HG02678 (cell line): ENCODE measurements around the gene TMEM200A.

ENCODE experiments used
- ATAC-seq: cut with Tn5 transposase; IDR thresholded peaks from one replicate; pipeline ENCODE4 v1.9.1; 2021; ENCODE audit warnings: mild to moderate bottlenecking, moderate library complexity; ENCODE audit not compliant: unreplicated experiment

TMEM200A gene

DNA sequence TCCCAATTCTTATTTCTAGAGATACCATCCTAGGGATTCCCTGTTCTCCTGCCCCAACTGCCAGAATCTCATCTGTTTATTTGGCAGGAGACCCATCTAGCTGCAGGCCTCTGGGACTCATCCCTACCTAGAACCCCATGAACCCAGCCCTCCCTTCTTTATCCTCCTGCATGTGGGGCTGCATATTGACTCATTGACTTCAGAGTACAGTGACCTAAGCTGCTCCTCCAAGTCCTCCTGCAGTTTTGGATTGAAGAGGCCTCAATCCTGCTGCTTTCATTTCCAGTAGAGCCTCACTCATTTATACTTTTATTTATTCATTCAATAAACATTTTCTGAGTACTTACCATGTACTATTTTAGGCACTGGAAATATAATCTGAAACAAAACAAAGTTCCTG lies 11.6 kb downstream of the TMEM200A start:
- no peak for ATAC-seq

DNA sequence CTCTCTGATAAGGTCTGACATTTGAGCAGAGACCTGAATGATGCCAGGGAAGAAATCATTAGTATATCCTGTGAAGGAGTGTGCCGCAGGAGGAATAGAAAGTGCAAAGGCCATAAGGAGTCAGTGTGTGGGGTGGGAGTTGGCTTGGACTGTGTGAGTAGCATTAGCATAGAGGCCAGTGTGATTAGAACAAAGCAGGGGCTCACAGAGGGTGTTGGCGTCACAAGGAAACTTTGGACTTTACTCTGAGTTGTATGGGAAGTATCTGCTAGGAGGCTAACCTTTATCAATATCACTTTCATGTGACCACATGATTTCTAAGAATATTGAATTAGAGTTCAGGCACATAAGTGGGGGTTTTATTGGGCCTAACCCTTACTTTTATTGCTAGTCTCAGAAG lies 12.1 kb downstream of the TMEM200A start:
- ATAC-seq = no peak

DNA sequence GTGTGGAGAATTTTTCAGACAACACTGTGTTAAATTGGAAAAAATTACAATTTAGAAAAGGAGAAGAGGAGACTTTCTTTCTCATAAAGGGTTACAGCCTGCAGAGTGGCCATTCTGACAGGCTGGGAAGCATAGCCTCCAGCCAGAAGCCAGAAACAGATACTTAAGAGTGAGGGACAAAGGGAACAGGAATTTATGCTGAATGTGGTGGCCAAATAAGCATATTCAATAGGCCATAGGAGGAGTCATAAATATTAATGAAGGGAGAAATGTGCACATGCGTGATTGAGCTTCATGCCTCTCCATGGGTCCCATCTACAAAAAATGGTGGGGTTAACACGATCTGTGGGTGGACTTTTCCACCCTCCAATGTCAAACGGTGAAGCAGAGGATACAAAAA lies 13.4 kb downstream of the TMEM200A start:
- no peak for ATAC-seq

DNA sequence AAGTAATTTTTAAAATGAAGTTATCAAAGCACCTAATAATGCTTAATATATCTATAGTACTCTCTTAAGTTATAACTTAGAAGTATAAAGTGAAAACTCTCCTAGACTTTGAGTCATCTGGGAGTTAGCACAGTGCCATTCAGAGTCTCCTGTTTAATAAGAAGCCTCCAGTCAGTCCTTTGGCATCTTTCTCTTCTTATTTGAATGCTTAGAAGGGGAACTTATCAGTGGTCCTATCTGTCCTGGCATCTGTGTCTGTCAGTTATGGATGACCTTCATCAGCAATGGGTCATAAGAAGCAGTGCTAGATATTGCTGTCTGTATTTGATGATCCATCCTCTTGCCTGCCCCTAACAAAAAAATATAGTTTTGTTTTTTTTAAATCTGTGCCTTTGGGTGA lies 15.2 kb downstream of the TMEM200A start:
- no peak for ATAC-seq

DNA sequence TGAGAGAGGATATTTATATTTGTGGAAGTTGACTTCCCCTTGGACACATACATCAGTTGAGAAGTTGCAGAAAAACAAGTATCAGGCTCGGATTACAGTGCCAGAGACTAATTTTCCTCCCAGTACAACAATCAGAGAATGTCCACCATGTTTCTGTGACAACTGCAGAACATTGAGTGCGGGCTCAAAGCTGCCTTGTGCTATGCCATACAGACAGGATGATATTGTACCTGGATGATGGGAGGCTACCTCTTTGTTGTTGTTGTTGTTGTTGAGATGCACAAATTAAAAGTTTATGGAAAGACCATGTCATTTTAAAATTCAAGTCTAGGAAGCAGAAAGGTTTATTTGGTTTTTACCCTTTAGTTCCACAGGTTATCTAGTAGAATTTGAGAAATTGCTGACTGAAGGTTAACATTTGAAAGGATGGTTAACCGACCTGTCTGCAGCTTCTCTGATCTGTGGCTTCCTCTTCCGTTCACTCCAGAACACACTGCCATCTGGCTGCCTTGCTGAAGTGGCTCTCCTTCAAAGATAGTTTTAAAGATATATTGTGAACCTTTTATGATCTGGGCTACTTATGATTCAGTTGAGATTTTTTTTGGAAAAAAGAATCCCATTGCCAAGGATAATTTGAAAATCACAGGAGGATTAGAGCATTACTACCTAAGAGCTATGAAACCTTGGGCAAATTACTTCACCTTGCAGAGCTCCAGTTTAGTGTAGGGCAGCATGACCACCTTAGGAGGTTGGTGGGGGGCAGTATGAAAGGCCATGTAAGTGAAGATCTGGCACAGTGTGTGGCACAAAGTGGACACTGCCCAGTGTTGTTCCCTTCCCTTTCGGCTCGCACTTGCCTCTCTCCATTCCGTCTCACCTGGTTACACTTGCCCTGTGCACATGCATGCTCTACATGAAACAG lies 15.9 kb downstream of the TMEM200A start:
- ATAC-seq = peak; percentile 51

DNA sequence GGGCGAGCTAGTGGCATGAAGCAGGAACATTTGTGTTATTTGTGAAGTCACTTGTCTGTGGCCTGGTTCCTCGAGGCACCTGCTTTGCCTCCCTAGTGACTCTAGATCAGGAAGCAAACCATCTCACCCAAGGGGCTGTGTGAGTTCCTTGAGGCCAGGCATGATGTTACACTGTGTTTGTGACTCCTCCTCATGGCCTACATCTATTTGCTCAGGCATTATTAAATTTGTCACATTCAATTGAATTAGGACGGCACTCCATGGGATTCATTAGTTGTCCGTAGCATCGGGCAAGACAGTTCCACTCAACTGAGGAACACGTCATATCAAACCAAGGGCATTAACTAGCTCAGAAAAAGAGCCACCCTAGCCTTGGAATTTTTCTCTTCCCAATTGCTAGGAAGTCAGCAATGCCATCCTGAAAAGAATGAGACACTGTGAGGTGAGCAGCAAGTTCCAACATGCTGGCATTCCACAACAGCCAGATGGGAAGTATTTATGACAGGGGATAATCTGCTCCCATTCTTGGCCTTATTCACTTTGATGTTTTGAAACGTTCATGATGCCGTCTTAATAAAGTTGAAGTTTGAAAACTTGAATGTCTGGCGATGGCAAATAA lies 17.2 kb downstream of the TMEM200A start:
- ATAC-seq = no peak

DNA sequence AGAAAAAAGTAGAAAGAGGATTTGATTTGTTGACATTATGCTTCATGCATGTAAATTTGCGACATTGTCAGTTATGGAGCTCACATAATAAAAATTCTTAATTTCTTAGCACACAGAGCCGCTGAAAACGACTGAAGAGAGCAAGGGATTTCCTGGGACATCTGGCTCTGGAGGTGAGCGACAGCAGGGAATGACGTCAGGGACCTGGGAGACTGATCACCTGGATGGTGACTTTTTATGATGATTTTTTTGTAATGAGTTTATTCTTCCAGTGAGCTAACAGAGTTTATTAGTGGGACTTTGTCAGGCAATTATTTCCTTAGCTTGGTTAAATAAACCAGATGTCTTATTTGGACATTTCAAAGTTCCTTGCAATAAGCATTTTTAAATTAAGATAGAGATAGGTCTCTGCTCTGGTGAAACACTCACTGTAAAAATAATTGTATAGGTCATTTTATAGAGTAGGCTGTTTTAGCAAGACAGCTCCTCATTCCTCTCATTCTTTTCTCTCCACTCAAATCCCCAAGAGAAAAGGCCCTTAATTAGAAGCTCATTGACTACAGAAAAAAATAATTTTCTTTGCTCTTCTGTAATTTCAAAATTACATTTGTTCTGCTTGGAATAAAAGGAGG lies 19.4 kb downstream of the TMEM200A start:
- ATAC-seq = no peak

DNA sequence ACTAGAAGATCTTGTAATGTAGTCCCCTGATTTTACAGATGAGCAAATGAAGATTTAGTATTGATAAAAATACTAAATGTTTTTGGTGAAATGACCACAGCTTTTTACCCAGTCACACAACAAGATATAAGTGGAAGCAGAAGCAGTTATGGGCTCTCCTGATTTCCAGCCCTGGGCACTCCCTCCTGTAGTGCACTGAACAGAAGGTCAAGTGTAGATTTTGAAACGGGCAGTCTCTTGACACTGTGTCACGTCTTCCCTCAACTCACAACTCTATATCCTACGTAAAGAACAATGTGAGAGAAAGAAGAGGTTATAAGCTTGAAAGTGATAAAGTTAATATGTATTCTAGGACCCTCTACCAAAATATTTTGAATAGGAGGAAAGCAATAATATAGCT lies 23.3 kb downstream of the TMEM200A start:
- no peak for ATAC-seq

DNA sequence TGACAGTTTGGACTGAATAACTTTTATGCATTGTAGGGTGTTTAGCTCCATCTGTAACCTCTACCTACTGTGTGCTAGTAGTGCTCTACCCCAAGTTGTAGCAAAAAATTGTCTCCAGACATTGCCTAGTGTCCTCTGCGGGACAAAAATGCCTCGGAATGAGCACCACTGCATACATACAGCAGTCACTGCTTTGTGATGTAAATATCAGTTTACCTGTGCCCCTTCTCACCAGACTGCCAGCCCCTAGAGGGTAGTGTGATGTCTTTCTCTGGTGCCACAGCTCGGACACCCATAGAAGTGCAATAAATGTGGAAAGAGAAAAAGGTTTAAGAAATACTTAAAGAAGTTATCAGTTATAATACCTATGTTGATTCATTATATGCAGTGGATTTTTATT lies 25.1 kb downstream of the TMEM200A start:
- ATAC-seq = no peak

DNA sequence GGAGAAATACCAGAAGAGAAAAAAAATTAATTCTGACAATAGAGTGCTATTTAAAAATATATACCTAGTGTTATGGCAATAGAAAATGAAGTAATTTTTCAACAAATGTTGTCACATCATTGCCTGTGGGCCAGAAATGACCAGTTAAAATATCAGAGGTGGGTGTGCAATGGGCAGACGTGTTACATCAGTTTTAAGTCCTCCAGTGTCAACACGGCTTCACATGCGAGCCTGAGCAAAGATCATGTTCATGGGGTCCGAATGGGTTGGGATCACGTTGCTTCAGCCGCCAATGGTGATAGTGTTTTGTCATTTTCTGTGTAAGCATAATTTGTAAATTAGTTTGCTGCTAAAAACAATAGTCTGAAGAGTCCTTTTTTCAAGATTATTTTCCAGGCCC lies 27.5 kb downstream of the TMEM200A start:
- ATAC-seq = no peak

DNA sequence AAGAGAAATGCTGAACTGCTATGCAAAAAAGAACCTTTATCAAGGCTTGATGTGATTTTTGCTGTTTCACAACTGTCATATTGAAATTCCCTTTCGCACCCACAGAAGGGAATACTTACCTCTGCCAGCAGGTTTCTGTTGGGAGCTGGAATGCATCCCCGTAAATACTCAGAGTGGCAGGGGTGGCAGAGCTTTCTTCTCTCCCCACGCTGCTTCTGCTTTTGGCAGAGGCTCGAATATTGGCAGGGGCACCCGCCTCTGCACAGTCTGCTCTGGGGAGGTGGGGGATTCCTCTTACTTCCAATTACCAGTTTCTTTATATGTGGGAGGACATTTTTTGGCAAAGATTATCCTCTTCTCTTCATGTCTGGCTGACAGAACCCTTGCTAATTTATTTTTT lies 28.4 kb downstream of the TMEM200A start:
- no peak for ATAC-seq

DNA sequence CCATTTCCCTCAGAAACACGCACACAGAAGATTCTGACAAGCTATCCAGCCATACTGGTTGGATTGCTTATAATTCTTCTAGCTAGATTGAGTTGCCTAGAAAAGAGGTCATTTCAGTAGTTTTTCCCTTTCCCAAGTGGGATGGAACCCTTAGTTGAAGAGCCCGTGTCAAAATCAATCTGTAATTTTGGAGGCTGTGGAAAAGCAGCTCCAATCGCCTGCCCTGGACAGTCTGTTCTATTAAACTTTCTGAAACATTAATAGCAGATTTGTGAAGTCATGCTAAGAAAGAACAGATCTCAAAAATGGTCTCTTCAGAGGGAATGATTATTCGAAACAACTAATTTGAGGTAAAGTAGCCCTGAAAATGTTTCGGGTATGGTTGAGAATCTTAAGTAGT lies 29.3 kb downstream of the TMEM200A start:
- ATAC-seq = no peak

DNA sequence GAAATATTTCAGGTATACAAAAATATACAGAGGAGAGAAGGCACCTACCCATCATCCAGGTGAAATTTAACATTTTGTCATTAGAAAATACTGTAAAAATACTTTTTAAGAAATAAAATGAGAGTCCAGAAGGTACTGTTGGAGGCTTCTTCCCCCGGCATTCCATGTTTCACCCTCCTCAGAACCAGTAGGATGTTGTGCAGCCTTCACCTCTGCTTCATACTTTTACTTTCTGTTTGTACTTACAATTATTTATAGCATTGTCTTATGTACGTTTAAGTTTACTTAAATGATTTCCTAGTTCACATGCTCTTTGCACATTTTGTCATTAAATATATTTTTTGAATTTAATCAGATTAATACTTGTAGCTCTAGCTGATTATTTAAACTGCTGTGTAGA lies 30.9 kb downstream of the TMEM200A start:
- ATAC-seq = no peak

DNA sequence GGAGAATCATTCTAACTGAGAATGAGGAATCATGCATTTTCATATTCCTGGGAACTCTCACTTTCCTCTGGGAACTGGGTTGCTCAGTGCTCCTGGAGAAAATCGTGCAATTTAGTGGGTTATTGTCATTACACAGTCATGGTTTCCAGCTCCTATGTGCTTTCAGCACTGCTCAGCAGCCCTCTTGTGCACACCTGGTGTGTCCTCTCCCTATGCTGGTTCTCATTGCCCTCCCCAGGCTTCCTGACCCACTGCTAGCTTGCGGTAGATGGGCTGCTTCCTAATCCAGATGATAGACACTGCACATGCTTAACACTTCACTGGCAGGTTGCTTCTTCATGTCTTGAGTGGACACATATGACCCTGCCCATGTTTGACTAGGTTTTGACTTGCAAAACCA lies 39.7 kb downstream of the TMEM200A start:
- ATAC-seq = no peak

DNA sequence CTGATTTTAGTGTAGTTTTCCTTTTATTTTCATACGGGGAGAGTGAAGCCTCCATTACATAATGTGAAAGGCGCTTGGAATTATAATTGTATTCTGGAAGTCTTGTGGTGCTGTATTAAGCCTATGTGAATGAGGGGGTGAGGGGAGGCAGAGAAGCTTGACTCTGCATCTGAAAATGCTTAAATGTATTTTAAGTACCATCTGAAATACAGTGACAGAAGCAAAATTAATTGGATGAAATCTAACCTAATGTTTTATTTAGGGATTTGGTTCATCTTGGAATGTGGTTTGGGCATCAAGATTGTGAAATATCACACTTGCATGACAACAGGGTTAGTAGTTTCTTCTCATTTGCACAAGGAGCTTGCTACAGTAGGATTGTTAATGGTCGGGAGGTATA lies 41.2 kb downstream of the TMEM200A start:
- no peak for ATAC-seq

DNA sequence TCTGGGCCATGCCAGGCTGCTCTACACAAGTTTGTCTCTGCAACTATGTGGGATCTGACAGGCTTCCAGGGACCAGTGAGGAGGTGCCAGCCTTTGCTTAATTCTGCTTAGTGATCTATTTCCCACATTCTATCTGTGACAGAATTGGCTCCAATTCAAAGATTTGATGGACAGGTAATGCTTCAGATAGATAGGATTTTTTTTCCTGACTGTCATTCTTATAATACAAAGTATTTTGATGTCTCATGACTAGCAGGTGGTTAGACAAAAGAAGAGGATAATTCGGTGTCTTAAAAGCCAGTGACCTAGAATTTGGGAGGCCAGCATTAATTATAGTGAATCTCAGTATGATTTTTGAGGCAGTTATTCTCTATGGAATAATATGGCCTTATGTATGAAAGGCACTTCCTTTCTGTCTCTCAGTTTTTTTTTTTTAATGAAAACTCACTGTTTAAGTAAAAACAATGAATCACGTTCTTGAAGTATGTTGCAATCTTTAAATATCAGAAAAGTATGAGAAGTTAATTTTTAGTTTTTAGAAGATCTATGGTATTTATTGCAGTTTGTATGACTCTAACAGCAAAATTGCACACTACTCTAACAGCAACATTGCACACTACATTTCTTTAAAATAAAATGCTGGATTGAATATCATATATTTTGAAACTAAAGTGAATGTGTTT lies 43.7 kb downstream of the TMEM200A start:
- ATAC-seq = no peak

DNA sequence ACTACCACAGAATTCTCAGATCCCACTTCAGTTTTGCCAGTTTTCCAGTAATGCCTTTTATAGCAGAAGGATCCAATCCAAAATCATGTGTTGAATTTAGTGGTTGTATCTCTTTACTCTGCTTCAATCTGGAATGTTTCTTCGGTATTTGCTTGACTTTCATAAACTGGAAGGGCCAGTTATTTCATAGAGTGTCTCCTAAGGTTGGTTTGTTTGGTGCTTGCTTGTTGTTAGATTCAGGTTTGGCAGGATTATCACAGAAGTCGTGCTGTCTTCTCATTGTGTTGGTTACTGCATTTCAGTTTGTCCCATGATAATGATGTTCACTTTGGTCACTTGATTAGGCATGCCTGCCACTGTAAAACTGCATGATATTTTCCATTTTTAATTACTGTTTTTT lies 45.7 kb downstream of the TMEM200A start:
- ATAC-seq = no peak

DNA sequence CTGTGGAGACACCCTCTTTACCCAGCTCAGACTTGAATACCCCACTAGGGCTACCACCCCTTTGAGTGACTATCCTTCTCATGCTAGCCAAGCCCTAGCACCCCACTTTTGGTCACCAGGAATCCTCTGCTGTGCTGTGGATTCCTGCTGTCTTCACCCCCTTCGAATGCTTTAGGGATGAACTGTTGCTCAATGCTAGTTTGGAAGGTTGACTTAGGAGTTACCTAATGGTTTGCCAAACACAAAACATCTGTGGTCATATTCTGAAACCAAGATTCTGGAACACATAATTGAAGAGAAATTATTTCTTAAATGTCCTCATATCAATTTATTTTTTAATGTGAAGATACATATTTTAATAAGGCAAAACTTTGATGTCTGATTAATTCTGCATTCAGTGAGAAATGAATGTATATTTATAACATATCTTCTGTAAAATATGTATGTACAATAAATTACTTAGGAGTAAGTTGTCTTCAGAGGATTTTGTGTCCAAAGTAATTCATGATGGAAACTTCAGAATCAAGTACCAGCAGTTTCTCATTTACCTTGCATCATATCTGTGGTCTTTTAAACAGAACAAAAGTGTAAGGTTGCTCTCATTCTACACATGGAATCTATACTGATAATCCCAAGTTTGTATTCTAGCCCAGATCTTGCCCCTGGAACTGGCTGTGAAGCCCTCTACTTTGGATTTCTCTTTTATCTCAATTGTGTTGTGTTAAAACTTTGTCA lies 46.9 kb downstream of the TMEM200A start:
- no peak for ATAC-seq

DNA sequence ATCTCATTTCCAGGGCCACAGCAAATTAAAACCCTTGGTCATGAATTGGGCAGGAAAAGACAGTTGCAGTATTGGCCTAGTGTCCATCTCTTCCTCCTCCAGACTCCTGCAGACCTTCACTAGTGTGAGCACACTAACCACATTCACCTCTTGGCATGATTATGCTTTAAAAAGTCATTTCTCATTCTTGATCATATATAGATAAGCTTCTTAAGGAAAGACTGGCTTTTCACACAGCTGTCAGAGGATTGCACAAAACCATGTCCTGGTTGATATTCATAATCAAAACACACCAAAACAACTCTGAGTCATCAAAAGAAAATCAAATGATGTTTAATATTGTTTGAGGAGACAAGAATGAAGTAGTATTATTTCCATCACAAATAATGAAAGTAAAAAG lies 52.1 kb downstream of the TMEM200A start:
- ATAC-seq = no peak

DNA sequence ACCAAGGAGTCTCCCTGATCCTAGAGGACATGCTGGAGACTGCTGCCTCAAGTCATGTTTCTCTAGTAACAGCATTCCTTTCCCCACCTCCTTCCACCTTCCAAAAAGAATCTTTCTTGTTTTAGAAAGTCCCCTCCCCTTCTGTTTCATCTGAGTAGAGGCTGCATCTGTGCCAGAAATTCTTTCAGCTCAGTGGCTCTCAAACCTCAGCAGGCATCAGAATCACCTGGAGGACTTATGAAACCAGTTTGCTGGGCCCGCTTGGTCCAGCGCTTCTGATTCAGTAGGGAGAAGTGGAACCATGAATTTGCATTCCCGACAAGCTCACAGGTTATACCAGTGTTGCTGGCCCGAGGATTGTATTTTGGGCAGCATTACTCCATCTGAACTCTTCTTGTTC lies 55.1 kb downstream of the TMEM200A start:
- ATAC-seq = no peak

DNA sequence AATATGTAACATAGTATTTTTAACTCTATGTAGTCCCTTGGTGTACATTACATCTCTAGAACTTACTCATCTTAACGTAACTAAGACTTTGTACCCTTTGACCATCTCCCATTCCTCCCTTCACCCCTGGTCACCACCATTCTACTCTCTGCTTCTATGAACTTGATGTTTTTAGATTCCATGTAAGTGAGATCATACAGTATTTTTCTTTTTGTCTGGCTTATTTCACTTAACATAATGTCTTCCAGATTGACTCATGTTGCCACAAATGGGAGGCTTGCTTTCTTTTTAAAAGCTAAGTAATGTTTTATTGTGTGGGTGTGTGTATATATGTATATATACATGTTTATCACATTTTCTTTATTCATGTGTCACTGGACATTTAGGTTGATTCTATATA lies 55.8 kb downstream of the TMEM200A start:
- no peak for ATAC-seq
